ENCODE results near the gene CCDC169.
"Not testable (repeated sequence)": the region's sequence is repeated elsewhere in the genome, so short reads cannot be mapped to it uniquely, and the experiment has no call there.

CCDC169 gene

DNA sequence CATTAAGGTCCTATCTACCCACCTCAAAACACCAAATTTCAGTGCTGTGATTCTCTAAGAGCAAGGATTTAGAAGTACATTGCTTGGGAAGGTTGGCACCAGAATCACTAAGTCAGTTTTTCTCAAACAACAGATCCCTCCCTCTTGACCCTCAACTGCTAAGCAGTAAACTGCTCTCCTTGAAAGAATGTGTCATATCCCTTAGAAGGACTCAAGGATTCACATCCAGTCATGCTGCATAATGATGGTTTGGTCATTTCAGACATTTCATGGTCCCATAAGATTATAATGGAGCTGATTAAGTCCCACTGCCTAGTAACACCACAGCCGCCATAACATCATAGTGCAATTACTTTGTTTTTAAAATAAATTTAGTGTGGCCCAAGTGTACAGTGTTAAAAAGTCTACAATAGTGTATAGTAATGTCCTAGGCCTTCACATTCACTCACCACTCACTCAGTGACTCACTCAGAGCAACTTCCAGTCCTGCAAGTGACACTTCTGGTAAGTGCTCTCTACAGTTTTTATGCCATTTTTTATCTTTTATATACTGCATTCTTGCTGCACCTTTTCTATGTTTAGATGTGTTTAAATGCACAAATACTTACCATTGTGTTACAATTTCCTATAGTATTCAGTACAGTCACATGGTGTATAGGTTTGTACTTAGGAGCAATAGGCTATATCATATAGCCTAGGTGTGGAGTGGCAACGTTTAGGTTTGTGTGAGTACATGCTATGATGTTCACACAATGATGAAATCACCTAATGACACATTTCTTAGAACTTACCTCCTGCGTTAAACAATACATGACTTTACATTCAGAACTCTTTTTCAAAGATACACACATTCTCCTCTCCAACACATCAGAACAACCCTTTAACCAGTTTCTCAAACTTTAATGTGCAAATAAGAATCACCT is 15.7 kb upstream of the CCDC169 start:
- DNase-seq: no peak

DNA sequence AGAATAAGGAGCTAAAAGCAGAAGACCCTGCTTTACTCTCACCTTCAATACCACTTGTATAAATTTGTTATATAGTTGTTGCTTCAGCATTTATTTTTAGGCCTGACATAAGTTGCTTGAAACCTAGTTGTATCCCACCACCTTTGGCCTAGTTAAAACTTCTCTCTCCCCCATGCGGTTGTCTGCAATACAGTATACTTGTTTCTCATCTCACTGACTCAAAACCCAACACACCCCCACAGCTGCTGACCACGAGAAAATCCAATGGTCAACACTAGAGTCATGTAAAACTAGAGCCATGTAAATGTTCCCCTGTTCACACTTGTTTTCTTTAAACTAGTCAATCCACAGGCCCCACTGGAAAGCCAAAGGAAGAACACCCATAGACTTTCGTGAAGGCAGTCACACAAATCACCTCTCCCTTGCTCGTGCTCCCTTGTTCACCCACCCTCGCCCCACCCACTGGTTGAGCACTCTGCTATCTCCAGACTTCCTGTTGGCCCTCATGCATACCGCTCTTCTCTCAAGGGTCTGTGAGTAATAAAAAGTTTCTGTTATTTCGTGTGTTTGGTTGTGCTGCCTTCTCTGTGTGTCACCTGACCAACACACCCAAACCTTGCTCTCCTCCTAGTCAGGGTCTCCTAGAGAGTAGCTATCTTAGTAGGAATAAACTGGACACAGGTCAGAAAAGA is 12.9 kb upstream of the CCDC169 start:
- no peak for DNase-seq

DNA sequence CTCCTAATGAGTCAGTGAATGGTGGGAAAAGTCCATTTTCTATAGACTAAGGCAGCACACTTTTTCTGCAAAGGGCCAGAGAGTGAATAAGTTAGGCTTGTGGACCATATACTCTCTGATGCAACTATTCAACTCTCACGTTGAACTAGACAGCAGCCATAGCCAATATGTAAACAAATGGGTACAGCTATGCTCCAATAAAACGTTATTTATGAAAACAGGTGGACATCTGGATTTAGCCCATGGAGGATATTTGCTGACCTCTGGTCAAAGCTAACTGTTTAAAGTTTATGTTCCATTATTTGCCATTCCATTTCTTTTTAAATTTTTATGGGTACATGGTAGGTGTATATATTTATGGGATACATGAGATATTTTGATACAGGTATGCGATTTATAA is 4.7 kb upstream of the CCDC169 start:
- DNase-seq: no peak

DNA sequence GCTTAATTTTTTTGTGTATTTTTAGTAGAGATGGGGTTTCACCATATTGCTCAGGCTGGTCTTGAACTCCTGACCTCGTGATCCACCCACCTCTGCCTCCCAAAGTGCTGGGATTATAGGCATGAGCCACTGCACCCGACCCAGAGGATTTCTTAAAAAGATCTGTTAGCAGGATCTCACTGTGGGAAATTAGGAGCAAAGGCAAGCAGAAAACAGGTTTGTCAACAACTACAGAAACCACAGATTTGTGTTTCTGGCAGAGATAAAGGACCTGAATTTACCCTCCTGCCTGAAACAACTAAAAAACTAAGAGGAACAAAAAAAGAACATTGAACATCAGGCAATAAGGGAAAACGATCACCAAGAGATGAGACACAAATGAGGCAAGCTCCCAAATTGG is 1.9 kb upstream of the CCDC169 start:
- DNase-seq: not testable (repeated sequence)

DNA sequence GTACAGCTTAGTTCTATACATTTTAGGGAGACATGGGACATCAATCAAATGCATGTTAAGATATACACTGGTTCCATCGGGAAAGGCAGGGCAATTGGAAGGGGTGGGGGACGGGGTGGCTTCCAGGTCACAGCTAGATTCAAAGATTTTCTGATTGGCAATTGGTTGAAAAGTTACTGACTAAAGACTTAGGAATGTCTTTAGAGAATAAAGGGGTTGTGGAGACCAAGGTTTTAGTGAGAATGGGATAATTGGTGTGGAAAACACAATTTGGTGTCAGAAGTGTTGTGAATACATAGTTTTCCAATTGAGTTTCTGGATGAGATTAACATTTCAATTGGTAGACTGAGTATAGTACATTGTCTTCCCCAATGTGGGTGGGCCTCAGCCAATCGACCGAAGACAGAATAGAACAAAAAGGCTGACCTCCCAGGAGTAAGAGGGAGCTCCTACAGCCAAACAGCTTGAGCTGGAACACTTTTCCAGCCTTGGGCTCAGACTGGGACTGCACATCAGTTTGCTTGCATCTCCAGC is 988 bp upstream of the CCDC169 start:
- DNase-seq: no peak

DNA sequence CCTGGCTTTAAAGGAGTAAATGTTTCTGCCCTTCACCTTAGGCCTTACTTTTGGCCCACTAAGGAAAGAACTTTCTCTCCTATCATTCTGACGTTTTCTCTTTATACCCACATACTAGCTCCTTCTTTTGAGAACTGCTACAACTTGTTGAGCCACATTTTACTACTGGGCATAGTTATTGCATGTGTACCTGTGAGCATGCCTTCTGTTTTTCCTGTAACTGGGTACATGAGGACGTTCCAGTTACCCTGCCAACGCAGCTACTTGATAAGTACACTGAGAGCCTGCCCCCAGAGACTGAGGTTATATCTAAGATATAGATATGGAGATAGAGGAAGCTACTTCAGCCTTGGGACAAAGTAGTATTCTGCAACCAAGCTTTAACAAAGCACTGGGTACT is 3.5 kb downstream of the CCDC169 start:
- DNase-seq: no peak

DNA sequence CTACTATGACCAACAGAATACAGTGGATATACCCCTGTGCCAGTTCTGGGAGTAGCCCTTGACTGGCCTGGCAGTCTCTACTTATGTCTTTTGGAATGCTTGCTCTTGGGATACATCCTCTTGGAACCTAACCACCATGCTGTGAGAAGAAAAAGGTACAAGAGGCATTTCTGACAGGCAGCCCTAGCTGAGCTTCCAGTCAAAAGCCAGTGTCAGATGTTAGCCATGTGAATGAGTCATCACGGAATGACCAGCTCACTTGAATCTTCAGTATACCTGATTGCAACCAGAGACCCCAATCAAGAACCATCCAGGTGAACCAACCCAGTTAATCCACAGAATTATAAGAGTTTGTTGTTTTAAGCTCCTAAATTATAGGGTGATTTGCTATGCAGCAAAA is 4.1 kb downstream of the CCDC169 start:
- no peak for DNase-seq

DNA sequence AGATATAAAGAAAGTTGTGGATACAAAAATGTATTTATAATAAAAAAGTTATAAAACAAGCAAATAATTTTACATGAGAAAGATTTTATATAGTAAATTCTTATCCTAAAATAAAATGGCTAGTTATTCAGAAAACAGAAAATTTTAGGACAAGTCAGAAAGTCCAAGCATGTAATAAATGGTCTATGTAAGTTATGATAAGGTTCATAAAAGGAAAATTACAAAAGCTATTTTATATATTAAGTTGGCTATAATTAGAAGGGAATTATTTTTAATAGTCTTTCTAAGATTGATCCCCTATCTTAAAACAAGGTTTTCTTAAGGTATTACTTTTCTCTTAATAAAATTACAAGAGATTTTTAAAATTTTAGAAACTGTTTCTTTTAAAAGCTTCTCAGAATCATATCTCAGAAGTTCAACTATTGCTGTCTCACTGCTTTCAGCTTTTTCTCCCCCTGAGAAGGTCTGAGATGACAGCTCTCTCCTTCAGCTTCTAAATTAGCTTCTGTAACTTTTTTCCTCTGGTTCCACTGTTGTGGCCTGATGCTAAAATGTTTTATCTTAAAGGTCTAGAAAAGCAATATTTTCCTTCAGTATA is 8.7 kb downstream of the CCDC169 start:
- DNase-seq: no peak

DNA sequence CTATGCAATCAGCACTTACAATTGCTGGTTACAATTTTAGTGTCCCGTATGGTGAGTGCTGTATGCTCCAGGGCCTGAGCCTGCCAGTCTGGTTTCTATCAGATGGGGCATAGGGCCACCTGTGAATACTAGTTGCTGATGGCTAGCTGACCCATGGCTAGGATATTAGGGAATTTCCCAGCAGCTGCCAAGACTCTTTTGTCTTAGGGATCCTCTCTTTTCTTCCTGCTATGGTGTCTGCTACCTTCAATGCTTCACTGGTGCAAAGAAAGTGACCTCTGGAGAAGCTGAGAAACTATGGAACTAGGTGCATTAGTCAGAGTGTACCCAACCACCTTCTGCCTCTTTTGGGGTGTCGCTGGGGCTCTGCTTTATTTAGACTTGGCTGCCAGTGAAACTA is 11.6 kb downstream of the CCDC169 start:
- DNase-seq: no peak

DNA sequence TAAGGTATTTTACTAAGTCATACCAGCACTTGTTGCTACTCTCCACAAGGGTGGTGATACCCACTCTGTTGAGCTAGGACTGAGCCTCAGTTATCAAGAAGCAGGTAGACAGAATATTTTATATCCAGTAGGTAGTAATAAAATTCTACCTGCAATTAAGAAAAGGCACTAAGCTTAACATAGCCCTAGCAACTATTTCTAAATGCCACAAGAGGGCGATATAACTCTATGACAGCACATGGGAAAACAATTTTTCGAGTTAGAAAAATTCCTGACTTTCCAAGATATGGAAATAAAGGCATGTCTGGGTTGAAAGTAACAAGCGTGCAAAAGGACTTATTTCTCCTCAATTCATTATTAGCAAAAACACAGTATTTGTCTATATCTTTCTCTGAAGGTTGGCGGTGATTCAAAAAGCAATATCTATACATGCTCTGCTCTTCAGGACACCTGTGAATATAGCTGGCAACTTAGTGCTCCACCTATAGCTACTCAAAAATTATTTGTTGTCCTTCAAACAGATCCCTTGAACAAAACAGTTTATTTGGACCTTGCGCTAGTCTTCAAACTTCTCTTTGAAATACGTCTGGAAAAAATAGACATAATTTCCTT is 14.7 kb downstream of the CCDC169 start:
- peak; percentile 16 for DNase-seq

DNA sequence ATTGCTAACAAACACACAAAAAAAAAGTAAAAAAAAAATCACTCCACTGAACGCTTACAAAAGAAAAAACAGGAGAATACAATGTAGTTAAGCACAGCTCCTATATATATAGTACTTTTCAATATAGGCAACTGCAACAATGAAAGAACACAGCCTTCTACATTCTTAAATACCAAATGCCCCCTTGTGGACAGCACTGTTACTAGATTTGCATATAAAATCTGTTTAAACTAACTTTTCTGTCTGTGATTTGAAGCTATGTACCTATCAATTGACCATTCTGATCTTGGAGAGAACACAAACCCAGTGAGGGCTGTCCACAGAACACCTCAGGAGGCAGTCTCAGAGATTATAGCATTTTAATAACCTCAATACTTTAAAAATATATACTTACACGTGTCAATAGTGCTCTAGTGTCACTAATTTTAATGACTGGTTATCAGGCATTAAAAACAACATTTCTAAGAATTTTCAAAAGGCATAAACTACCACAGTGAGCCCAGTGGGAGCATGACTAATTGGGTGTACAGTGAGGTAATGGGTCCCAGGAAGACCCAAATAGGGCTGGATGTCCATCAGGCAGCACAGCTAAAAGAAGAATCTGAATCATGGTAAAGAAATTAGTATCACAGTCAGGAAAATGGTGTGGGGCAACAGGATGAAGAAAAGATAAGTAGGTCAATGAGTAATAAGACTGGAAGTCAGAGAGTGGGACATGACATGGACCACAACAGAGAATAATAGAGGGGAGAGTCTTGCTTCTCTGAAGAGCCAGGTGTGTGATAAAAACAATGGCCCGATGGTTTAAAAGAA is 22.2 kb downstream of the CCDC169 start:
- DNase-seq: peak; percentile 50

DNA sequence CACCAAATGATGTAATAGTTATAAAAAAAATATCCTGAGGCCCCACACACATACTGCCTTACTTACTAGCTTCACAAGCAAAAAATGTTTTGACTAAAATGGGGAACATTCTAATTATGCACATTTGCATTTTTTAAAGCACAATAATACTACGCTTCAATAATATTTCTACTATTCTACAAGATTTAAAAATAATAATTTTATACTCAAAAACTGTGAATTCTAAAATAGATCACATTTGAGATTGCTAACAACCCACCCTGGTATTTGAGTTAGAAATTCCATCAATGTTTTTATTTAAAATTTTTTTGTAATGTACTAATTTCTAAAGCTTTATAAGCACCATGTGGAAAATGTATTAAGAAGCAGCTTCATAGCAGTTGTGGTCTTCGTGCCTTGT is 24.2 kb downstream of the CCDC169 start:
- DNase-seq: no peak

DNA sequence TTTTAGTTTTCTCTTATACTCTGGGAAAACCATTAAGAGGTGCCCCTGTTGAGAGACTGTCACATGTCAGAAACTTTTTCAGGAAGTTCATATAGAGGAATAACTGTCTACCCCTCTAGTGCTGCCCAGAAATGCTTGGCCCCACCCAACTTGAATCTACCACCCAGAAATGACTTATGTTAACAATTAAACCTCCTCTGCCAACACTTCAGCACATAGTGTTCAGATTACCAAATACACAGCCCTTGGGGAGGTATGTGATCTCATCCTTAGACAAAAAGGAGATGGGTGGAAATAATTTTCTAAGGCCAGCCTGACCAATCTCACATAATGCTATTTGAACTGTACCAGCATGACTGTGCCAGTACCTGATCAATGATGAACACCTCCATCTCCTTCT is 35.6 kb downstream of the CCDC169 start:
- DNase-seq: no peak

DNA sequence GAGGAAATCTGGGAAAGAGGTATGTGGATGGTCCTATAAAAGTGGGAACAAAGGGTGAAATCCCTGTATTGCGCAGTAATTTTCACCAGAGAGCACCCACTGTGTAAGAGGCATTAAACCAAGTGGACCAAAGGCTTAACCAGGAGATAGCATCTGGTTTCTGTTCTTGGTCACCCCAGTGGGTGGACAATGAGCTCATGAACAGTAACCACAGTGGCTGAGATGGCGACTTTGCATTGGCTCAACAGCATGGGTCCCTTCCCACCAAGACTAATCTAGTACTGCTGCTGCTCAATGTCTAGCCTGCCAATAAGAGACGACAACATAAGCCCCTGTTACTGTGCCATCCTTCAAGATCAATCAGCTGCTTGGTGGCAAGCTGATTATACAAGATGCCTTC is 36.6 kb downstream of the CCDC169 start:
- DNase-seq: no peak

DNA sequence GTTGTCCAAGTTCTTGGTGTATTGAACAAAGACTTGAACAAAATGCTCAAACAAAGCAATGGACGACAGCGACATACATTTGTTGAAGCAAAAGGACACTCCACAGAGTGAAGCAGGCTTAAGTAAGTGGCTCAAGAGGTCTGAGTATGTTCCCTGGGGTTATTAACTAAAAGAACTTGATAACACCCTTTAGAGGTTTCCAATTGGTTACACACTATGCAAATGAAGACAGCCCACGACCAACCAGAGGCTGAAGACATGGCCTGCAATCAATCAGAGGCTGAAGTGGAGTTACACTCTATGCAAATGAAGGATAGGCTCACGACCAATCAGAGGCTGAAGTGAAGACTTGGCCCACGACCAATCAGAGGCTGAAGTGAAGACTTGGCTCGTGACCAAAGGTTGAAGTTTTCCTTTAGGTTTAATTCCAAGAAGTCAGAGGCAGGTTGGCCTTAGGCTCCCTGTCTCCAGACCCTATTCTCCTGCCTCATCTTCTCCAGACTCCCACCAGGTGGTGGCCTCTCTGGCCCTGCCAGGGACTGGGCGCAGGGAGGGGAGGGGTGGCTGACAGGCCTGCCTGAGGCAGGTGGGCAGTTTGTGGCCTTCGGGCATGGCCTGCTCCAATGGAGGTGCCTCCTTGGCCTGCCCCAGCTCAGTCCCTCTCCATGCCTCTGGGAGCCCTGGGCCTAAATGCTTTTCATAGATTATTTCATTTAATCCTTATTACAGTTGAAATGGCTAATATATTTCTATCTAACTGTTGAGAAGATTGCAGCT is 38.1 kb downstream of the CCDC169 start:
- no peak for DNase-seq

DNA sequence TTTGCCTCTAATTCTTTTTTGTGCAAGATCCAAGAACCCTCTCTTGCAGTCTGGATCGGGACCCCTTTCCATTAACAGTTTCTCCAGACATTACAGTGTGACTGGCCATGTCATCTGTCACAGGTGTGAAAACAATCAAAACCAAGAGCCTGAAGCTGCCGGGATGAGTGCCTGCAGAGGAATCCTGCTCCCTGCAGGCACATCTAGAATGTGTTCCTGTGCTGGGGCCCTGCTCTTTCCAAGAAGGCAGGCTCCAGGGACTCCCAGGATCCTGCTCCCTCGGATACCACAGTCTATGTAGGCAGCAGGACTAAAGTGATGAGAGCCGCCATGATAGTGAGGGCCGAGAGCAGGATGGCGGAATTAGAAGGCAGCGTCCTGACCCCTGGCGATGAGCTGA is 38.8 kb downstream of the CCDC169 start:
- DNase-seq: no peak

DNA sequence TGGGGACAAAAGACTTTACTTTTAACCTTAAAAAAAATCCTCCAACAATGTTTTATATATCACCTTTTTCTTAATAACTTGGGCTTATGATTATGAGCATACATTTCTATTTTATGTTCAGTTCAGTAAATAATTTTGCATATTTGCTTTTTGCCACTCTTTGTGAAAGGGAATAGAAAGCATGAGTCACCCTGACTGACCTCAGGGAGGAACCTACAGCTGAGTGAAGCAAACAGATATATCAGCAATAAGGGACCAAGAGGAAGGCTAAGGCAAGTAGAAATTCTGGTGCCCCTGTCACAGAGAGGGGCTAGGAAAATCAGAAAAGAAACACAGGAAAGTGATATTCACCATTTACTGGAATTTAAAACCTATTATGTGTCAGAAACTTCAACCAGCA is 46.1 kb downstream of the CCDC169 start:
- DNase-seq: no peak

DNA sequence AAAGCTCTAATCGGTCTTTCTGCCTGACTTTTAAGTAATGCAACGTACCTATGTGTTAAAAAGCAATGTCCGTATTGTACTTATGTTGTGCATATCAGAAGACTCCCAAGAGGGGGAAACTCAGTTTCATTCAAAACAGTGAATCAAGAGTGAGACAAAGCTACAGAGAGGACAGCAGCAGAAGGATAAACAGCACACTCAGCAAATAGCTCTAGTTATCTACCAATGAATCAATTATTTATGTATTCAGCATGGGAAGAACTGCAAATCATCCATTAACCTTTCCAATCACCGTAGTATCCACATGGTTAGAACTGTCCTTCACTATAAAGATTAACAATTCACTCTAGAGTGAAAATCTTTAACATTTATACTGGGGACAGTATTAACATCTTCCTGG is 46.6 kb downstream of the CCDC169 start:
- DNase-seq: no peak

DNA sequence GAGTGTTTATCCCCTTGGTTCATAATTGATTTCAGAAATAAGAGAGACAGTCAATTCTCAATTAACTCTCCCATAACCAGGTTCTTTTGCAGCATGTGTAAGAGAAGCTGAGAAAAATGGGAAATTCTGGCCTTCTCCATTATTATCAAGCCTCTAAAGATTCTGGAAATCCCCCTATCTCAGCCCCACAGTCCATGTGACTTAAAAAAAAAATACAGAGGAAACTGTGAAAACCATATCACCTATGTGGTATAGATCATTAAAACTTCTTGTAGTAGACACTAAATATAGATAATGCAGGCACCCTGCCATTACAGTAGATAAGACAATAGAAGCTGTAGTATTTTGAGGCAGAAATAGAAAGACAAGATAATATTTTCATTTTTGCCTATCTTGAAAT is 48.9 kb downstream of the CCDC169 start:
- DNase-seq: no peak

DNA sequence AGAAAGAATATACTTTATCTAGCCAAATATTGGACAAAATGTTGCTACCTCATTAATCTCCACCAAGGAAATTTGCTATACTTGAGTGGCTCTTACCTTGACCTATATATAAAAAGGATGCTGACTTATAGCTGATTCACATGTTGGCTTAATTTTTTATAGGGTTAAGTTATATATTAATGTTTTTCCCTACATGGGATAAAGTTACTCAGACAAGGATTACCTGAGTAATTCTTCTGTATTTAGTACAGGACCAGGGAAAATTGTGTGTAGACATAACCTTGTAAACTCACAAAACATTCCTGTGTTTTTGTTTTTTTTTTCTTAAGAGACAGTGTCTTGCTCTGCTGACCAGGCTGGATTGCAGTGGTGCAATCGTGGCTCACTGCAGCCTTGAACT is 52.6 kb downstream of the CCDC169 start:
- no peak for DNase-seq

DNA sequence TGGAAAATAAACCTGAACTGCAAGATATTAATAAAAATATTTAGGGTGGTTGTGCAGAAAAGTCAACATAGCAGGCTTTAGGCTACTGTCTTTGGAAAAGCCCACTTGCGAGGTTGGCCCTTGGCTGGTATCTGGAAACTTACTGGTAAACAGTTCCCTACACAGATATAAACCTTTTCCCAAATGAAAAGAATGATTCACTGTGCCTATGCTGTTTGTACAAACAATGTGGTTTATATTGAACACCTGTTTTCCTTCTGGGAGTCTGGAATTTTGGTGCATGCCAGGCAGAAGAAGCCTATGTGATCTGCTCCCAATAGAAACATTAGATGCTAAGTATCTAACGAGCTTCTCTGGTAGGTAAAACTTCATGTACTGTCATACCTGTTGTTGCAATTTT is 53.5 kb downstream of the CCDC169 start:
- no peak for DNase-seq

DNA sequence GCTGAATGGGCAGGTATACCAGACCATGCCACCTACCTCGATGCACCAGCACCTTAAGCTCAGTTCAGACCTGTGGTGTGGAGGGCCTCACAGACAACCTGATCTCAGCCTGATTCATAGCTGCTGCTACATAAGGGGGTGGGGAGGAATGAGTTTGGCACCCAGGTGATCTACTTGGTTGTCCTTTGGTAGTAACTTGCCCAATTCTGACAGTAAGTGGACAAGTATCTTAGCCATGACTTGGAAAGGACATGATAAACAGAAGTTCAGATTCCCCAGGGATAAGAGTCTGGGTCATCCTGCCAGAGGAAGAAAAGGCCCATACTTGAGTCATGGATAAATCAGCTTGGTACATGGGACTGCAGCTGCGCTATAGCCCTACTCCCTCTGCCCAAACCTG is 54.9 kb downstream of the CCDC169 start:
- DNase-seq: no peak

Data from NCI-H1092 treated with DMSO at 0.1 percent for 48 hours (cell line).